Mammary epithelial cell (primary cell): ENCODE results near the gene KLF16.
"Not testable (repeated sequence)": the region's sequence is repeated elsewhere in the genome, so short reads cannot be mapped to it uniquely, and the experiment has no call there.

ENCODE experiments used
- CTCF ChIP-seq, 2 donors: IDR thresholded peaks in 1 of 2; conservative IDR thresholded peaks in 1 of 2; 2 replicates each; pipeline ENCODE4 v1.5.1; 2011 to 2012; ENCODE audit warnings: inconsistent platforms in 2 of 2, low read length in 2 of 2, mild to moderate bottlenecking in 2 of 2, control low read depth in 1 of 2, low read depth in 1 of 2; ENCODE audit not compliant: insufficient read depth in 1 of 2; ENCODE audit errors: extremely low read depth in 1 of 2
- EZH2 ChIP-seq: IDR thresholded peaks from 2 replicates; pipeline ENCODE4 v1.6.1; 2012; ENCODE audit warnings: low read length, inconsistent platforms, borderline replicate concordance

DNA sequence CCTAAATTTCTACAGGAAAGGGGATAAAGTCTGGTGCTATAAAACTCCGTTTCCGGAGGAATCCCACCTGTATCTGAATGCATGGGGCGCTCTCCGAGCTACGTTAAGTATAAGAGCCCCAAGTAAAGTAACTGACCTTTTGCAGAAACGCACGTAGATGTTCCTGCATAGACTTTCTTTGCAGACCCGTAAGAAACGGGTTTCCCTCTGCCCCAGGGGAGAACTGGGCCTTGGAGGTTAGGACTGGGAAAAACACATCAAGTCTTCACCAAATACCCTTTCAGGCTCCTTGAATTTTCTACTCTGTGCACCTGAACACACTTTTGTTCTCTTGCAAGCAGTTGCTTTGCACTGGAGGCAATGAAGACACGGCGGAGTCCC is 11.9 kb upstream of the KLF16 start:
- TF ChIP-seq CTCF (conservative IDR thresholded peaks at IDR 0.05 in 1 of 2, IDR thresholded peaks at IDR 0.05 in 1 of 2; ENCODE audit: extremely low read depth in 1 of 2, insufficient read depth in 1 of 2, low read depth in 1 of 2, low read length in 2 of 2); EZH2: not testable (repeated sequence)
